HG02852 (cell line): ENCODE results near the gene MAD2L1.
"Not testable (repeated sequence)": the region's sequence is repeated elsewhere in the genome, so short reads cannot be mapped to it uniquely, and the experiment has no call there.

Experiments
- ATAC-seq: cut with Tn5 transposase; IDR thresholded peaks from one replicate; pipeline ENCODE4 v1.9.1; 2021; ENCODE audit warnings: mild to moderate bottlenecking, moderate library complexity; ENCODE audit not compliant: unreplicated experiment

MAD2L1 gene

GRCh38 chr4:120066517-120067340 lies at the start of gene MAD2L1:
Gene MAD2L1 (minus strand): TSS chr4:120066848. CDS start chr4:120066734, 114 bp downstream.
- peak; percentile 89 for ATAC-seq

- no peak for ATAC-seq
Measured at GRCh38 chr4:120111745-120112144, 45.1 kb upstream of the MAD2L1 start.

GRCh38 chr4:120109406-120109805 lies 42.8 kb upstream of the MAD2L1 start:
- ATAC-seq, result no peak

- ATAC-seq, result peak; percentile 95
Measured at GRCh38 chr4:120105472-120105871, 38.8 kb upstream of the MAD2L1 start.

- no peak for ATAC-seq
Measured at GRCh38 chr4:120096508-120097297, 30.1 kb upstream of the MAD2L1 start.

GRCh38 chr4:120088507-120088906 lies 21.9 kb upstream of the MAD2L1 start:
- no peak for ATAC-seq

- not testable (repeated sequence) for ATAC-seq
Measured at GRCh38 chr4:120088066-120088465, 21.4 kb upstream of the MAD2L1 start.

GRCh38 chr4:120085705-120086104 lies 19.1 kb upstream of the MAD2L1 start:
- ATAC-seq, result no peak

GRCh38 chr4:120084327-120084726 lies 17.7 kb upstream of the MAD2L1 start:
- no peak for ATAC-seq

GRCh38 chr4:120083152-120083551 lies 16.5 kb upstream of the MAD2L1 start:
- no peak for ATAC-seq

- no peak for ATAC-seq
Measured at GRCh38 chr4:120082251-120082650, 15.6 kb upstream of the MAD2L1 start.

GRCh38 chr4:120081726-120082125 lies 15.1 kb upstream of the MAD2L1 start:
- ATAC-seq, result no peak

- ATAC-seq, result no peak
Measured at GRCh38 chr4:120080533-120080932, 13.9 kb upstream of the MAD2L1 start.

GRCh38 chr4:120079839-120080520 lies 13.3 kb upstream of the MAD2L1 start:
- no peak for ATAC-seq

GRCh38 chr4:120078216-120078615 lies 11.6 kb upstream of the MAD2L1 start:
- ATAC-seq, result no peak

- ATAC-seq, result no peak
Measured at GRCh38 chr4:120071192-120071795, 4.6 kb upstream of the MAD2L1 start.

GRCh38 chr4:120070196-120070595 lies 3.5 kb upstream of the MAD2L1 start:
- ATAC-seq, result no peak

- ATAC-seq, result peak; percentile 57
Measured at GRCh38 chr4:120065974-120066516, 603 bp downstream of the MAD2L1 start.

GRCh38 chr4:120064887-120065286 lies 1.8 kb downstream of the MAD2L1 start:
- ATAC-seq, result no peak

- ATAC-seq, result not testable (repeated sequence)
Measured at GRCh38 chr4:120063711-120064110, 2.9 kb downstream of the MAD2L1 start.
